ENCODE data around the gene PTGIR.

DNA sequence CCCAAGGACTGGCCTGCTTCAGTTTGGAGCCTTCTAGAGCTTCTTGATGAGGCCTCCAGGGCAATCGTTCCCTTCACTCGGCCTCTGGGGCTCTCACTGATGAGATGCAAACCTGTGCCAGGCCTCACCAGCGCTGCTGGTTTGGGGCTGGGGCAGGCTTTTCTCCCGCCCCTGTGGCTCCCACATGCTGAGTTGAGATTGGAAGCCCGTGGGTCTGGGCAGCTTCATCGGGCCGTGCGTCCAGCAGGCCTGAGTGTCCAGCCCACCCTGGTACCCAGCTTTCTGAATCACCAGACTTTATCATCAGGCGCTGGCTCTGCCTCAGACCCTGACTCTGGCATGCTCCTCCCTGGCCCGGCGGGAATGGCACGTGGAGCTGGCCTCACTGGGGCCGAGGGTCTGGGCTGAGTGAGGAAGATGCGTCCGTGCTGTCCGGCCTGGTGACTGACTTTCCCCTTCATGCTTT is 19.5 kb downstream of the PTGIR start:
- no peak for TF ChIP-seq POLR2AphosphoS5 (IDR thresholded peaks at IDR 0.05)
- TF ChIP-seq POLR2A (IDR thresholded peaks at IDR 0.05) = no peak
- TF ChIP-seq CTCF (IDR thresholded peaks at IDR 0.05) = no peak
- TF ChIP-seq EP300 (IDR thresholded peaks at IDR 0.05; ENCODE audit: low read depth) = no peak

Data from transverse colon (tissue), 4 donors.